Measurements from ENCODE around the gene ANKZF1. TPM values are rescaled to one million over a fixed set of nuclear protein-coding genes. Genes with fewer than 3 reads are reported as not detected.
A peak's percentile ranks its signal among the peaks of the same experiment; 100 is the strongest.

The ANKZF1 gene
- total and polyA plus RNA-seq, 10 of the 15 experiments (the other 5 are each of a cell fraction or from before 2014, with no cell fraction given): 3.1 to 104 (median 35.0) TPM

- under 1% methylated on average over 24 of the region's 24 CpGs for WGBS (ENCODE audit: insufficient coverage, insufficient replicate concordance, low lambda C conversion rate, missing lambda C conversion rate)
- ATAC-seq (peak; percentile 56), FAIRE-seq (no peak), DNase-seq (ENCODE audit: low read depth, low spot score) (no peak)
- Histone ChIP-seq H3K27me3 (replicated peaks in 1 of 2; ENCODE audit: control insufficient read depth in 2 of 2, insufficient read depth in 2 of 2, low read length in 1 of 2) (no peaks in the 10 kb centered on the region), H3K4me1 (ENCODE audit: control insufficient read depth, insufficient read depth, low read length) (peaks cover 15% of the 10 kb centered on the region), H3K79me2 (ENCODE audit: control insufficient read depth, insufficient read depth, low read length) (peaks cover 44% of the 10 kb centered on the region), H3K36me3 (ENCODE audit: control insufficient read depth in 2 of 2, insufficient read depth in 2 of 2, low read length in 1 of 2) (peaks cover 8 to 32% of the 10 kb centered on the region in 2 experiments), H3K9me3 (replicated peaks; ENCODE audit: control insufficient read depth, insufficient read depth, low read length) (no peaks in the 10 kb centered on the region), H3K9ac (ENCODE audit: control insufficient read depth, insufficient read depth, low read length) (peak overlapping the region; percentile 92), H3K27ac (ENCODE audit: control insufficient read depth, insufficient read depth) (peak overlapping the region; percentile 83), H3K4me2 (ENCODE audit: control insufficient read depth, insufficient read depth) (peak overlapping the region; percentile 74), H2AFZ (ENCODE audit: control insufficient read depth, low read depth, low read length) (peak overlapping the region; percentile 45), H4K20me1 (ENCODE audit: control insufficient read depth, insufficient read depth) (no peaks in the 10 kb centered on the region), H3K4me3 (peak overlapping the region; percentile 89)
- intact Hi-C loops (cut with micrococcal nuclease; ENCODE audit: unreplicated experiment) (no loop called here), in situ Hi-C loops (cut with MboI) (no loop called here)
- POLR2A ChIA-PET: interaction anchor here (0.6 to 3.5 kb wide), 13 partner anchors 12 to 672 kb away, joined by 3 to 45 read pairs (median 7); partner anchors contain the start of genes ABCB6, CNPPD1, DNAJB2 and DNPEP
- RAD21 ChIA-PET (ENCODE audit: unreplicated experiment): interaction anchor here (1.0 to 2.6 kb wide), 8 partner anchors 12 to 70 kb away, joined by 3 to 14 read pairs (median 6); partner anchors contain the start of genes ABCB6, GLB1L, STK16 and ZFAND2B
- BruUV-seq (replicated peaks): TSS peak; percentile 77
- SMC1A ChIA-PET (ENCODE audit: uncharacterized antibody, unreplicated experiment): interaction anchor here (0.9 to 2.7 kb wide), 12 partner anchors 9 to 92 kb away, joined by 3 to 22 read pairs (median 4); partner anchors contain the start of genes ABCB6, CNPPD1, GLB1L and STK16
- CTCF ChIA-PET: interaction anchor here (0.8 to 2.8 kb wide), 12 partner anchors 7 to 349 kb away, joined by 3 to 16 read pairs (median 6); partner anchors contain the start of genes GLB1L, STK16, WNT10A and ZFAND2B
- TF ChIP-seq TCF3 (IDR thresholded peaks at IDR 0.05; ENCODE audit: borderline replicate concordance, insufficient read depth, low read depth, low read length) (0 out of 2 replicates have a peak, but pooled peaks have one; percentile 18), E2F8 (IDR thresholded peaks at IDR 0.05; ENCODE audit: low read depth, partially characterized antibody) (peak; percentile 45), TARDBP (IDR thresholded peaks at IDR 0.05; ENCODE audit: borderline replicate concordance) (0 out of 2 replicates have a peak, but pooled peaks have one; percentile 12), PML (IDR thresholded peaks at IDR 0.05; ENCODE audit: low read length) (peak; percentile 36; the same call in 1 of the 2 replicates), HDAC2 (IDR thresholded peaks at IDR 0.05) (peak; percentile 24; the same call in 1 of the 2 replicates), BHLHE40 (IDR thresholded peaks at IDR 0.05; ENCODE audit: borderline replicate concordance in 1 of 2, low read depth in 2 of 2, low read length in 1 of 2) (peak; percentile 75; a peak in 3 of 4 replicates), CBFB (IDR thresholded peaks at IDR 0.05; ENCODE audit: low read depth) (no peak), POU2F2 (IDR thresholded peaks at IDR 0.05; ENCODE audit: borderline replicate concordance, low read depth, low read length) (0 out of 3 replicates have a peak, but pooled peaks have one; percentile 19), MLLT1 (IDR thresholded peaks at IDR 0.05) (0 out of 2 replicates have a peak, but pooled peaks have one; percentile 10), POLR2AphosphoS5 (IDR thresholded peaks at IDR 0.05; ENCODE audit: low read length) (peak; percentile 4; the same call in 1 of the 2 replicates), LARP7 (IDR thresholded peaks at IDR 0.05) (no peak), RELB (IDR thresholded peaks at IDR 0.05; ENCODE audit: low read depth) (0 out of 2 replicates have a peak, but pooled peaks have one; percentile 5), SMC3 (IDR thresholded peaks at IDR 0.05; ENCODE audit: borderline replicate concordance, low read length) (no peak), CEBPB (IDR thresholded peaks at IDR 0.05; ENCODE audit: borderline replicate concordance in 1 of 2, low read depth in 2 of 2, low read length in 2 of 2) (0 out of 4 replicates have a peak, but pooled peaks of 1 of the 2 experiments have one; percentile 1), MEF2B (IDR thresholded peaks at IDR 0.05; ENCODE audit: partially characterized antibody, poor library complexity, severe bottlenecking) (no peak), RAD51 (IDR thresholded peaks at IDR 0.05) (no peak), RB1 (IDR thresholded peaks at IDR 0.05; ENCODE audit: borderline replicate concordance) (peak; percentile 30; the same call in 1 of the 2 replicates)
Observed at GRCh38 chr2:219230059-219230540, 494 bp downstream of the ANKZF1 start.
